ENCODE data around the gene CLEC6A. TPM values are rescaled to one million over a fixed set of nuclear protein-coding genes. Genes with fewer than 3 reads are reported as not detected.
A peak's percentile ranks its signal among the peaks of the same experiment; 100 is the strongest.
"Not testable (repeated sequence)": the region's sequence is repeated elsewhere in the genome, so short reads cannot be mapped to it uniquely, and the experiment has no call there.

The CLEC6A gene
- total RNA-seq, 1 donor from 2014 or later: 3.4 TPM

GRCh38 chr12:8482571-8483061 is 26.9 kb downstream of the CLEC6A start:
- ATAC-seq: no peak

GRCh38 chr12:8483079-8483478 is 27.3 kb downstream of the CLEC6A start:
- no peak for DNase-seq
- Histone ChIP-seq H3K4me1 (no peaks in the 10 kb centered on the region), H3K27ac (no peak overlapping the region), H3K9me3 (no peaks in the 10 kb centered on the region), H3K4me3 (no peak overlapping the region), H3K27me3 (ENCODE audit: low read depth) (no peaks in the 10 kb centered on the region), H3K36me3 (no peaks in the 10 kb centered on the region)
- intact Hi-C loops (cut with DNase I): no loop called here
- no peak for ATAC-seq
- no peak for TF ChIP-seq CTCF (IDR thresholded peaks at IDR 0.05)

More at GRCh38 chr12:8482571-8483061, 26.9 kb downstream of the CLEC6A start:
- intact Hi-C loops (cut with DNase I): no loop called here
- H3K4me1 ChIP-seq: no peaks in the 10 kb centered on the region
- no peaks in the 10 kb centered on the region for H3K36me3 ChIP-seq
- H3K4me3 ChIP-seq: no peak overlapping the region
- no peaks in the 10 kb centered on the region for H3K27me3 ChIP-seq (ENCODE audit: low read depth)
- no peak for TF ChIP-seq CTCF (IDR thresholded peaks at IDR 0.05)
- no peaks in the 10 kb centered on the region for H3K9me3 ChIP-seq
- H3K27ac ChIP-seq: no peak overlapping the region
- DNase-seq: no peak

GRCh38 chr12:8491646-8492530 is 36.1 kb downstream of the CLEC6A start:
- H3K36me3 ChIP-seq: no peaks in the 10 kb centered on the region
- intact Hi-C loops (cut with DNase I): no loop called here
- no peaks in the 10 kb centered on the region for H3K4me1 ChIP-seq
- no peaks in the 10 kb centered on the region for H3K9me3 ChIP-seq
- no peak for DNase-seq
- H3K27me3 ChIP-seq (ENCODE audit: low read depth): peaks cover 8% of the 10 kb centered on the region
- no peak overlapping the region for H3K27ac ChIP-seq
- peak; percentile 30 to 49 for ATAC-seq
- TF ChIP-seq CTCF (IDR thresholded peaks at IDR 0.05): no peak
- no peak overlapping the region for H3K4me3 ChIP-seq

- no peak for TF ChIP-seq CTCF (IDR thresholded peaks at IDR 0.05)
- Histone ChIP-seq H3K9me3 (no peaks in the 10 kb centered on the region), H3K27me3 (ENCODE audit: low read depth) (peaks cover 8% of the 10 kb centered on the region), H3K27ac (peak overlapping the region; percentile 22), H3K36me3 (no peaks in the 10 kb centered on the region), H3K4me3 (no peak overlapping the region), H3K4me1 (no peaks in the 10 kb centered on the region)
- ATAC-seq (peak; percentile 82 to 88), DNase-seq (no peak)
- intact Hi-C loops (cut with DNase I): no loop called here
These were observed 37.3 kb downstream of the CLEC6A start for GRCh38 chr12:8493084-8493483.

- H3K4me3 ChIP-seq; H3K27me3 ChIP-seq (ENCODE audit: low read depth); ATAC-seq; H3K27ac ChIP-seq; DNase-seq; H3K9me3 ChIP-seq; intact Hi-C loops (cut with DNase I); H3K36me3 ChIP-seq; H3K4me1 ChIP-seq: not testable (repeated sequence)
These were observed 39.9 kb downstream of the CLEC6A start for GRCh38 chr12:8495671-8496070.

- ATAC-seq; H3K27ac ChIP-seq; DNase-seq; intact Hi-C loops (cut with DNase I); H3K4me3 ChIP-seq; H3K27me3 ChIP-seq (ENCODE audit: low read depth); H3K9me3 ChIP-seq; H3K36me3 ChIP-seq; H3K4me1 ChIP-seq: not testable (repeated sequence)
These were observed 40.3 kb downstream of the CLEC6A start for GRCh38 chr12:8496074-8496473.
